Stimulated activated CD8-positive, alpha-beta memory T cell treated with anti-CD3 and anti-CD28 coated beads, Interleukin-15, amount 100 ng/mL, for 24 hours (primary cell): ENCODE data around the gene VPS13C.
"Not testable (repeated sequence)": the region's sequence is repeated elsewhere in the genome, so short reads cannot be mapped to it uniquely, and the experiment has no call there.

ENCODE experiments used
- DNase-seq: peaks from one replicate; pipeline ENCODE4 v3.0.0-alpha.2; 2020; ENCODE audit warnings: low read depth

VPS13C gene

DNA sequence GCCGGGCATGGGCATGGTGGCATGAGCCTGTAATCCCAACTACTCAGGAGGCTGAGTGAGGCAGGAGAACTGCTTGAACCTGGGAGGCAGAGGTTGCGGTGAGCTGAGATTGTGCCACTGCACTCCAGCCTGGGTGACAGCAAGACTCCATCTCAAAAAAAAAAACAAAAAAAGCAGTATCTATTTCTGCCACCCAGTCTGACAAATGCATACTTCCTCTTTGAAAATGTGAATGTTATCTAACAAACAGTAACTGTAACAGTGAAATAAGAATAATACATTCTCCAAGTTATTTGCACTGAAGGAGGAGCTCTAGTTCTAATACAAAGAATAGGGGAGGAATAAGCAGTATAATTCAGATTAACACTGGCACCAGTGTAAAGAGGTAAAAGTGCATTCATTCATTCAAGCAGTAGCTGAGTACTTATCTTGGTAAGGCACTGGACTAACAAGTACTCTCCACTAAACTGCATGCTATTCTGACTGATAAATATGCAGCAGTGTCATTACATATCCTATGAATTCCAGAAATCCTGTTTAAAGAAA, 12.9 kb downstream of the VPS13C start:
- DNase-seq: no peak

DNA sequence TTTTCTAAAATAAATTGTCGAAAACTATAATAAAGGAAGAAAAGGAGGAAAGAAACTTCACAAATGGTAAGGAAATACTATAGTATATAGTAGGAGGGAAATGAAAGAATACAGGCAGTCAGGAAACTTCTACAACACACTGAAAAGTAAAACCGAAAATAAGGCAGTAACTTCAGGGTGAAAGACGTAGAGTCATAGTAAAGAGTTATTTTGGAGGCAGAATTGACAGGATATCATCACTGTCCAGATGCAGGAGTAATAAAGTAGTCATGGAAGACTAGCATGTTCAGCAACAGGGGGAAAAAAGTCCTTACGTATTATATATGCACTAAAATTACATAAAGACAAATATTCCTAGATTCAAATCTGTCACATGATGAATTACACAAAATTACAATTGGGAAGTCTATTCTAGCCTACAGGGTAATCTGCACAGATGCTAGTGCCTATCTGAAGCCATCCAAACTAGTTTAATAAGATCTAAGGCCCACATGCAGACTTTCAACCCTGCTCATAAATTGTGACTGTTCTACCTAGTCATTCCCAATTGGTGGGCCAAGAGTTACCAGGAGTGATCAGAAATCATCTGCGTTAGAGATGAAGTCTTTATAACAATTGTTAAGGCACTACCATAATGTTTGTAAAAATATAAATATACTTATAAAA, 14.0 kb downstream of the VPS13C start:
- DNase-seq: no peak

DNA sequence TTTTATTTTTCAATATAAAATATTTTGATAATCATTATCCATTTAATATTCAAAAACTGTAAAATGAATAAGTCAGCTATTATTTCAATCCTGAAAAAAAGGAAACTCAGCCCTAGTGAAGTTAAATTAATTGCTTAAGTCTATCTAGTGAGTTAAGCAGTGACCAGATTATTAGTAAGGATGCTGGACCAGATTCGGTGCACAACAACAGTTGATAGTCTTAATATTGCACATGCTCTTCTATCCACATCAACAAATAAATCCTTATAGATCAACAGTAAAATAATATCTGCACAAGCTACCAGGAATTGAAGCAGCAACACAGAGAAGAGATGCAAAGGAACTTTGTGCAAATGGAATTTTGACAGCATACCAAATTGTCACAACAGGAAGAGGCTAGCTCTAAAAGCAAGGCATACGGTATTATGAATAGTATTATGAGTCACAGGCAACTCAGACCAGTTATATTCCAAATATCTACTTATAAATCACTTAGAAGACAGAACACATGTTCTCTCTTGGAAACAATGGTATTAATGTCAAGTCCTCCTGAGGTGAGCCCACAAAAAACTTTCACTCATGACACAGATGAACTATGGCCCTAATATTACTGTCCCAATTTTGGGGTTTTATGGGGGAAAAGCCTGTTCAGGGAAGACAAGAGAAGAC, 24.9 kb downstream of the VPS13C start:
- no peak for DNase-seq

GRCh38 chr15:62027916-62028315, 32.3 kb downstream of the VPS13C start:
- no peak for DNase-seq

DNA sequence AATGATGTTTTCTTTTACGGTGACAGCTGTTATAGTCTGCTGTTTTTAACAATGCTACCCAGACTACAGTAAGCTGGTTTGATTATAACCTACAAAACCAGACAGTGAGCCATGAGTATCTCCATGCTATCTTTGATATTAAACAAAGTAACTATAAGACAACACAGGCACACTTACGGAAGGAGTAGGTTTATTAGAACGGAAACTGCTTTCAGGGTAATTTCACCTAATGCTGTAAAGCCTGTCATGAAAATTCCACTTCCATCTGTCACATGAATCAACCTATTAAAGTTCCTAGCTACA, 33.0 kb downstream of the VPS13C start:
- DNase-seq: no peak

DNA sequence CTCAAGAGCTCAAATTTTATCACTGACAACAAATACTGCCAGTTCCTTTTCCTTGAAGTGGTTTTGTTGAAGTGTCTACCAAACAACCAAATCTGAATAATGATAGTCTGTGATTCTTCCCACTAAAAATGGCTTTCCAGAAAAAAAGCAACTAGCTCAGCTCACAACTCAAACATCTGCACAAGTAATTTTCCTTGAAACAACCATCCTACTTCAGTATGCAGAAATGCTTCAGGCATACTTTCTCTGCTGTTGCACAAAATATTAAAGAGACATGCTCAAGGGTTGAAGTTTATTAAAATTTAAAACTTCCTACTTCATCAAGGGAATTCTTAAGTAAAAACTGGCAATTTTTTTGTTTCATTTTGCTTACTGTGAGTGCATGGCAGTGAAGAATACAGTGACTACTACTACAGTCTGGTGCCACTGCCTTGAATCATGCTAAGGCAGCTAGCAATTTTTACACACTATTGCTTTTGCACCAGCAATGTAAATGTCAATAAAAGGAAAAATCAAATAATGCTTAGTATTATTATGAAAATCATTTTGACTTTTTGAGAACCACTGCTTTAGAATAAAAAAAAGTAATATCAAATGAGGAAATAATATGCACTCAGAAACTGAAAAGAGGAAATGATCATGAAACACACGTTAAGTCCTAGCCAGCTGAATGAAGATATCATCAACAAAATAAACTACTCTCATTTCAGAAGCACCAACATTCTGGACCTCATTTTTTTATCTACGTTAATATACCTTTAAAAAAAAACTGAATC, 33.6 kb downstream of the VPS13C start:
- DNase-seq: no peak

DNA sequence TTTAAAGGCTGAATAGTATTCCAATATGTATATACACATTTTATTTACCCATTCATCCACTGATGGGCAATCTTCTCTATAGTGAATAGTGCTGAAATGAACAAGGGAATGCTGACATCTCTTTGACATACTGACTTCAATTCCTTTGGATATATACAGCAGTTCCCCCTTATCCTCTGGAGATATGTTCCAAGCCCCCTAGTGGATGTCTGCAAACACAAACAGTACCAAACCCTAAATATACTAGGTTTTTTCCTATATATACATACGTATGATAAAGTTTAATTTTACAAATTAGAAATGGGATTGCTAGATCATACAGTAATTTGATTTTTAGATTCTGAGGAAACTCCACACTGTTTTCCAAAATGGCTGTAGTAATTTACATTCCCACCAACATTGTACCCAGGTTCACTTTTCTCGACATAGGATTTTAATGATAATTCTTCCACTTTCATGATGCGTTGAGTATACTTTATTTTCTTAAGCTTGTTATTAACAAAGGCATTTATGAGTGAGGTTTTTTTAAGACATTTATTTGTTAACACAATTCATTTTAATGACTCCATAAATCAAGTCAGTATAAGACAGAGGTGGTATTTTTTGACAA, 38.2 kb downstream of the VPS13C start:
- DNase-seq: no peak

- DNase-seq: no peak
Observed at GRCh38 chr15:62020576-62021160, 39.6 kb downstream of the VPS13C start.

DNA sequence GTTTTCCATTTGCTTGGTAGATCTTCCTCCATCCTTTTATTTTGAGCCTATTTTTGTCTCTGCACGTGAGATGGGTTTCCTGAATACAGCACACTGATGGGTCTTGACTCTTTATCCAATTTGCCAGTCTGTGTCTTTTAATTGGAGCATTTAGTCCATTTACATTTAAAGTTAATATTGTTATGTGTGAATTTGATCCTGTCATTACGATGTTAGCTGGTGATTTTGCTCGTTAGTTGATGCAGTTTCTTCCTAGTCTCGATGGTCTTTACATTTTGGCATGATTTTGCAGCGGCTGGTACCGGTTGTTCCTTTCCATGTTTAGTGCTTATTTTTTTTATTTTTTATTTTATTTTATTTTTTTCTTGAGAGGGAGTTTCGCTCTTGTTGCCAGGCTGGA, 54.9 kb downstream of the VPS13C start:
- not testable (repeated sequence) for DNase-seq

DNA sequence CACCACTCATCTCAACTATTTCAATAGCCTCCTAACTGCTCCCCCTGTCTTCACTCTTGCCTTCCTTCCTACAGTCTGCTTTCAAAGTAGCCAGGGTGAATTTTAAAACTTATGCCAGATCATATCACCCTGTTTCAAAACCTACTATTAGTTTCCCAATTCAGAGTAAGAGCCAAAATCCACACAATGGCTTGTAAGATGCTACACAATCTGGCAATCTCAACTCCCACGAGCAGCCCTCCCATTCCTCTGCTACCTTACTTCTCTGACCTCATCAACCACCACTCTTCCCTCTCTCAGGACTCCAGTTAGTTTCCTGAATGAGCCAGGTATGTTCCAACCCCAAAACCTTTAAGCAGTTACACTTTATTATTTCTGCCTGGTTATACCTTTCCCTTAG, 62.5 kb downstream of the VPS13C start:
- DNase-seq: no peak

DNA sequence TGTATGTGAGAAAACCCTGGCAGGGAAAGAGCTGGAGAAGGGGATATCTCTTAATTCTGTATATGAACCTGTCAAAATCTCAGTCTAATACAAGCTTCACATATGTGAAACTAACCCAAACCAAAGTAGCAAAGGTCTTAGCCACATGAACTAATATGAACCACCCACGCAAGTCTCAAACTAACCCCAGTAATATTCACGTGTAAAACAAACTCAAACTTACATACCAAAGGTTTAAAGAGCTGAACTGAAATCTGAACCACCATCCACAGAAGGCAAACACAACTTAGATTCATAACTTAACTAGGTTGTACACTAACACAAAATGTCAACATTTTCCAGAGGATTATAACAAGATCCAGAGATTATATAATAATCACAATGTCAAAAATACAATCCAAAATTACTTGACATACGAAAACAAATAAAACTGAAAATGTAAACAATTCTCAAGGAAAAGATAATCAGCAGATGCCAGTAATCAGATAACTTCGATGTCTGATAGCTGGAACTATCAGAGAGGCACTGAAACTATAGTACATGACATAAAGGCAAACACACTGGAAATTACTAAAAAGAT, 64.1 kb downstream of the VPS13C start:
- no peak for DNase-seq

DNA sequence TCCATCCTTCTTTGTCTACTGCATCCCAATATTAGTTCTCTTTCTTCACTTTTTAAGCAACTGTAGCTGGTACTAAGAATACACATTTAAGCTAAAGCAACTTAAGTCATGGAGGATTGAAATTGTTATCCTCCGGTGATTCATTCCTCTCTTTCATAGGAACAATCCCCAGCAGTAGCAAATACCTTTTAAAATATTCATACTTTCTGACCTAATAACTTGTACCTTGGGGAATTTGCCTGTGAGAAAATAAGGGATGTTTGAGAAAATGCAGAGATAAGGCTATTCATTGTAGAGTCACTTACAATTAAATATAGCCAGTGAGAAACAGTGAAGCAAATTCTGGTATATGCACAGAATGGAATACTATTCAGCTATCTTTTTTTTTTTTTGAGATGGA, 66.0 kb downstream of the VPS13C start:
- DNase-seq: no peak

DNA sequence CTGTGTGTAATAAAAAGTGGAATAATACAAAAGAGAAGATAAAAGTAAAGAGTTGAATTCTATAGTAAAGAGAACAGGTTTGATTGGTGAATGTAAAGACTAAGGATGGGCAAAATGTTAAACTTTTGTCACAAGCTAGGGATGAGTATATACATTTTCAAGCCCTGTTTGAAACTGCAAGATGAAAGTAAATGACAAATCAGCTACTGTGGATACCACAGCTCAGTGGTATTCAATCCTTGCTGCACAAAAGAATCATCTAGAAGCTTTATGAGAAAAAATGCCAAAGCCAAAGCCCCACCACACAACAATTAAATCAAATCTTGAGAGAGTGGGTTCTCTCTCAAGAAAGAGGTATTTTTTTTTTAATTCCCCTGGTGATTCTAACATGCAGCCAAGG, 67.7 kb downstream of the VPS13C start:
- DNase-seq: no peak

GRCh38 chr15:61989667-61990066, 70.6 kb downstream of the VPS13C start:
- DNase-seq: no peak

DNA sequence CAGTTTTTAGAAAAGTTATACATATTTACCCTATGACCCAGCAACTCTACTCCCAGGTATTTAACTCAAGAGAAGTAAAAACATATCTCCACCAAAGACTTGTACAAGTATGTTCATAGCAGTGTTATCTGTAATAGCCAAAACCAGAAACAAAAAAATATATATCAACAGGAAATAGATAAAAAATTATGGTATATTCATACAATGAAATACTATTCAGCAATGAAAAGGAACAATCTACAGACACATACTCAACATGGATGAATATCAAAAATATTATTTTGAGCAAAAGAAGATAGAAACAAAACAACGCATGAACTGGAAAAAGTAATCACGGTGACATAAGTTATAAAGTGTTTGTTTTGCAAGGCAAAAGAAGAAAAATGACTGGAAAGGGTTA, 72.4 kb downstream of the VPS13C start:
- no peak for DNase-seq

GRCh38 chr15:61983081-61983480, 77.2 kb downstream of the VPS13C start:
- DNase-seq: no peak

DNA sequence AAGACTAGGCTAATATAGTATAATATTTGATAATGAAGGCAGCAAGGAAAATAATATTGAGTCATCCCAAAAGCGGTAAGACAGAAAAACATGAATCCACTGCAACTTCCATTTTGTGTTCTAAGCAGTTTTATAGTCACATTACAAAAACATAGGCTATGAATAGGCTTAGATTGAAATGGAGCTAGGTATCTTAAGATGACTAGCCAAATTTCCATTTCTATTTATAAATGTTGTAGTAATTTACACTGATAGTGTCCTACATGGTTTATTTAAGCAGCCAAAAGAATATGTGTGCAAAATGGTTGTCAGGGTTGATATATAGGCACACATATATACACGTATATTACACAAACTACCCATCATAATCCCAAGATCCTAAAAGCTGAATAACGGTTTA, 82.0 kb downstream of the VPS13C start:
- DNase-seq: no peak

DNA sequence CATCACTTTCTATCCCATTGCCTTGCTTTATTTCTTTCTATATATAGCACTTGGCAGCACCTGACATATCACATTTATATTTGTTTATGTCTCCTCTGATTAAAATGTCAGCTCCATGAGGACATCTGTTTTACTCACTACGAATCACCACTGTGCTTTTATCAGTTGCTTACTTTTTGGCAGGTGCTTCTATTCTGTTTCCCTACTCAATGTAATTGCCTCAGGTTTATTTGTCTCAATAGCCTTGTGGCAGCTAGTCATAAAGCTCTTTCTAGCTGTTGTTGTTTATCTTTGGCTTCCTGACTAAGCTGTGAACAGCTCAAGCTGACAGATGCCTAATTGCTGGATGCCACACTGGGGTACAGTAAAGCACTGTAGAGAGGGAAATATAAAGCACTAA, 85.5 kb downstream of the VPS13C start:
- DNase-seq: no peak

- no peak for DNase-seq
Observed at GRCh38 chr15:61974118-61974517, 86.1 kb downstream of the VPS13C start.

GRCh38 chr15:61951949-61952348, 108.3 kb downstream of the VPS13C start:
- DNase-seq: no peak

DNA sequence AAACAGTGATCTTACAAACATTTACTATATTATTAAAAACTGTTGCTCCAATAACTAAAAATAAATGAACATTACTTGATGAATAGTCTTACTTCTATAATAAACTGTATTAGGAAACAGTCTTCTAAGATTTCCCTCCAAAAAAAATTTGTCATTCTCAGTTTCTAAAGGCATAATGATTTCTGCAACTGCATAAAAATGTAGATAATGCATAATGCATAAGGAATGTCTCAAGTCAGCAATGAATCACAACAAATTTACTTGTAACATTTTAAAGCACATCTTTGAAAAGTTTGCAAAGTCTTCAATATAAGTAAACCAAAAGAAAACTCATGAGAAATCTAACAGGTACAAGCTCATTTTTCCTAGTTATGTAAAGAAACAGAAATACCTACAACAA, 113.5 kb downstream of the VPS13C start:
- no peak for DNase-seq

DNA sequence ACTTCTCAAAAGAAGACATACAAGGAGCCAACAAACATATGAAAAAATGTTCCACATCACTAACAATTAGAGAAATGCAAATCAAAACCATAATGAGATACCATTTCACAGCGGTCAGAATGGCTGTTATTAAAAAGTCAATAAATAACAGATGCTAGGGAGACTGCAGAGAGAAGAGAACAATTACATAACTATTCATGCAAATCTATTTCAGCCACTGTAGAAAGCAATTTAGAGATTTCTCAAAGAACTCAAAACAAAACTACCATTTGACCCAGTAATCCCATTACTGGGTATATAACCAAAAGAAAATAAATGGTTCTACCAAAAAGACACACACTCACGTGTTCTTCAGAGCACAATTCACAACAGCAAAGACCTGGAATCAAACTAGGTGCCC, 116.3 kb downstream of the VPS13C start:
- DNase-seq: no peak
